ENCODE results near the gene HSD17B1. TPM values are rescaled to one million over a fixed set of nuclear protein-coding genes. Genes with fewer than 3 reads are reported as not detected.

HSD17B1 gene
- total and polyA plus RNA-seq, 2 of the 13 experiments (the other 11 are each of a cell fraction or from before 2014, with no cell fraction given) = 0.54 to 0.93 TPM

DNA sequence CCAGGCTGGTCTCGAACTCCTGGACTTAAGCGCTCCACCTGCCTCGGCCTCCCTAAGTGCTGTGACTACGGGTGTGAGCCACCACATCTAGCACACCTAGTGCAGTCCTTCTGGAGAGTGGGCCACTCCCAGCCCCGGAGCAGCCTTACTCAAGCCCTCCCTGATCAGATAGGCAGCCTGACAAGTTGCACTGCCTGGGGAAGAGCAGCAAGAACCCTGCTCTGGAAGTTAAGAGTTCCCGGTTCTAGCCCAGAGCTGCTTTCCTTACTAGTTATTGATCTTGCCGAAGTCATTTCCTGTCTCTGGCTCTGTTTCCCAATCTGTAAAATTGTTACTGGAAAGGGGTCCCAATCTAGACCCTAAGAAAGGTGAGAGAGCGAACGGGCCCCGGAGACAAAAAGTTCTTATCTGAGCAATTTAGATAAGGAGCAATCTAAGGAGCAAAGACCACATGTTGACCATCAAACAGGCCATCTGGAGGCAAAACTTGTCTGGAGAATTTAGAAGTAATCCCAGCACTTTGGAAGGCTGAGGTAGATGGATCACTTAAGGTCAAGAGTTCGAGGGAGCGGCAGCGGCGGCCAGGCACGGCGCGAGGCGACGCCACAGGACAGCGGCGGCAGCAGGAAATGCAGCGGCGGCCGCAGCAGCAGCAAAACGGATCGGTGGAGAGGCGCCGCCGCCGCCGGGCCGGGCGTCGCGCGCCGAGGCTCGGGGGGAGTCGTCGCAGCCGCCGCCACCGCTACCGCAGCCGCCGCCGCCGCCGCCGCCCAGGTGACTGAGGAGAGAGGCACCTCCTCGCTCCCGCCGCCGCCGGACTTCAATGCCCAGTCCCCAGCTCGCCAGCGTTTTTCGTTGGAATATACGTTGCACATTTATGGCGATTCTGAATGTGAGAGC, 21.0 kb upstream of the HSD17B1 start (continued):
- TF ChIP-seq, protein P1, sequence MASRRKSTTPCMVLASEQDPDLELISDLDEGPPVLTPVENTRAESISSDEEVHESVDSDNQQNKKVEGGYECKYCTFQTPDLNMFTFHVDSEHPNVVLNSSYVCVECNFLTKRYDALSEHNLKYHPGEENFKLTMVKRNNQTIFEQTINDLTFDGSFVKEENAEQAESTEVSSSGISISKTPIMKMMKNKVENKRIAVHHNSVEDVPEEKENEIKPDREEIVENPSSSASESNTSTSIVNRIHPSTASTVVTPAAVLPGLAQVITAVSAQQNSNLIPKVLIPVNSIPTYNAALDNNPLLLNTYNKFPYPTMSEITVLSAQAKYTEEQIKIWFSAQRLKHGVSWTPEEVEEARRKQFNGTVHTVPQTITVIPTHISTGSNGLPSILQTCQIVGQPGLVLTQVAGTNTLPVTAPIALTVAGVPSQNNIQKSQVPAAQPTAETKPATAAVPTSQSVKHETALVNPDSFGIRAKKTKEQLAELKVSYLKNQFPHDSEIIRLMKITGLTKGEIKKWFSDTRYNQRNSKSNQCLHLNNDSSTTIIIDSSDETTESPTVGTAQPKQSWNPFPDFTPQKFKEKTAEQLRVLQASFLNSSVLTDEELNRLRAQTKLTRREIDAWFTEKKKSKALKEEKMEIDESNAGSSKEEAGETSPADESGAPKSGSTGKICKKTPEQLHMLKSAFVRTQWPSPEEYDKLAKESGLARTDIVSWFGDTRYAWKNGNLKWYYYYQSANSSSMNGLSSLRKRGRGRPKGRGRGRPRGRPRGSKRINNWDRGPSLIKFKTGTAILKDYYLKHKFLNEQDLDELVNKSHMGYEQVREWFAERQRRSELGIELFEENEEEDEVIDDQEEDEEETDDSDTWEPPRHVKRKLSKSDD (CRISPR knock-in tag; IDR thresholded peaks at IDR 0.05; ENCODE audit: low read depth) = no peak
- TF ChIP-seq TAF1 (CRISPR knock-in tag; IDR thresholded peaks at IDR 0.05) (peak; percentile 22; the same call in 1 of the 2 replicates), ZNF782 (CRISPR knock-in tag; IDR thresholded peaks at IDR 0.05; ENCODE audit: borderline replicate concordance) (no peak), REL (CRISPR knock-in tag; conservative IDR thresholded peaks at IDR 0.05) (no peak), SRSF1 (optimal IDR thresholded peaks at IDR 0.05; ENCODE audit: low read depth, low read length) (no peak), BHLHE40 (IDR thresholded peaks at IDR 0.05; ENCODE audit: low read length) (0 out of 2 replicates have a peak, but pooled peaks have one; percentile 29), TEAD2 (CRISPR knock-in tag; IDR thresholded peaks at IDR 0.05) (no peak), SP1 (IDR thresholded peaks at IDR 0.05) (no peak), SP1 (CRISPR knock-in tag; IDR thresholded peaks at IDR 0.05) (0 out of 2 replicates have a peak, but pooled peaks have one; percentile 4), GLI4 (CRISPR knock-in tag; IDR thresholded peaks at IDR 0.05; ENCODE audit: borderline replicate concordance) (0 out of 2 replicates have a peak, but pooled peaks have one; percentile 33), THYN1 (CRISPR knock-in tag; IDR thresholded peaks at IDR 0.05; ENCODE audit: borderline replicate concordance, low read depth) (no peak), STAT5B (CRISPR knock-in tag; IDR thresholded peaks at IDR 0.05) (no peak), ZNF460 (CRISPR knock-in tag; IDR thresholded peaks at IDR 0.05; ENCODE audit: borderline replicate concordance) (peak; percentile 99), ZNF343 (CRISPR knock-in tag; IDR thresholded peaks at IDR 0.05) (no peak), MBNL3 (CRISPR knock-in tag; conservative IDR thresholded peaks at IDR 0.05) (no peak), CHCHD3 (CRISPR knock-in tag; IDR thresholded peaks at IDR 0.05) (no peak), IRF2 (CRISPR knock-in tag; IDR thresholded peaks at IDR 0.05) (0 out of 2 replicates have a peak, but pooled peaks have one; percentile 17)
- TF ChIP-seq, protein P2, sequence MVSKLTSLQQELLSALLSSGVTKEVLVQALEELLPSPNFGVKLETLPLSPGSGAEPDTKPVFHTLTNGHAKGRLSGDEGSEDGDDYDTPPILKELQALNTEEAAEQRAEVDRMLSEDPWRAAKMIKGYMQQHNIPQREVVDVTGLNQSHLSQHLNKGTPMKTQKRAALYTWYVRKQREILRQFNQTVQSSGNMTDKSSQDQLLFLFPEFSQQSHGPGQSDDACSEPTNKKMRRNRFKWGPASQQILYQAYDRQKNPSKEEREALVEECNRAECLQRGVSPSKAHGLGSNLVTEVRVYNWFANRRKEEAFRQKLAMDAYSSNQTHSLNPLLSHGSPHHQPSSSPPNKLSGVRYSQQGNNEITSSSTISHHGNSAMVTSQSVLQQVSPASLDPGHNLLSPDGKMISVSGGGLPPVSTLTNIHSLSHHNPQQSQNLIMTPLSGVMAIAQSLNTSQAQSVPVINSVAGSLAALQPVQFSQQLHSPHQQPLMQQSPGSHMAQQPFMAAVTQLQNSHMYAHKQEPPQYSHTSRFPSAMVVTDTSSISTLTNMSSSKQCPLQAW (CRISPR knock-in tag; IDR thresholded peaks at IDR 0.05) = no peak
- TF ChIP-seq, protein P3, sequence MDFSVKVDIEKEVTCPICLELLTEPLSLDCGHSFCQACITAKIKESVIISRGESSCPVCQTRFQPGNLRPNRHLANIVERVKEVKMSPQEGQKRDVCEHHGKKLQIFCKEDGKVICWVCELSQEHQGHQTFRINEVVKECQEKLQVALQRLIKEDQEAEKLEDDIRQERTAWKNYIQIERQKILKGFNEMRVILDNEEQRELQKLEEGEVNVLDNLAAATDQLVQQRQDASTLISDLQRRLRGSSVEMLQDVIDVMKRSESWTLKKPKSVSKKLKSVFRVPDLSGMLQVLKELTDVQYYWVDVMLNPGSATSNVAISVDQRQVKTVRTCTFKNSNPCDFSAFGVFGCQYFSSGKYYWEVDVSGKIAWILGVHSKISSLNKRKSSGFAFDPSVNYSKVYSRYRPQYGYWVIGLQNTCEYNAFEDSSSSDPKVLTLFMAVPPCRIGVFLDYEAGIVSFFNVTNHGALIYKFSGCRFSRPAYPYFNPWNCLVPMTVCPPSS (IDR thresholded peaks at IDR 0.05) = no peak
- TF ChIP-seq, protein P4, sequence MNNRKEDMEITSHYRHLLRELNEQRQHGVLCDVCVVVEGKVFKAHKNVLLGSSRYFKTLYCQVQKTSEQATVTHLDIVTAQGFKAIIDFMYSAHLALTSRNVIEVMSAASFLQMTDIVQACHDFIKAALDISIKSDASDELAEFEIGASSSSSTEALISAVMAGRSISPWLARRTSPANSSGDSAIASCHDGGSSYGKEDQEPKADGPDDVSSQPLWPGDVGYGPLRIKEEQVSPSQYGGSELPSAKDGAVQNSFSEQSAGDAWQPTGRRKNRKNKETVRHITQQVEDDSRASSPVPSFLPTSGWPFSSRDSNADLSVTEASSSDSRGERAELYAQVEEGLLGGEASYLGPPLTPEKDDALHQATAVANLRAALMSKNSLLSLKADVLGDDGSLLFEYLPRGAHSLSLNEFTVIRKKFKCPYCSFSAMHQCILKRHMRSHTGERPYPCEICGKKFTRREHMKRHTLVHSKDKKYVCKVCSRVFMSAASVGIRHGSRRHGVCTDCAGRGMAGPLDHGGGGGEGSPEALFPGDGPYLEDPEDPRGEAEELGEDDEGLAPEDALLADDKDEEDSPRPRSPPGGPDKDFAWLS (CRISPR knock-in tag; IDR thresholded peaks at IDR 0.05; ENCODE audit: borderline replicate concordance) = no peak
- TF ChIP-seq, protein P5, sequence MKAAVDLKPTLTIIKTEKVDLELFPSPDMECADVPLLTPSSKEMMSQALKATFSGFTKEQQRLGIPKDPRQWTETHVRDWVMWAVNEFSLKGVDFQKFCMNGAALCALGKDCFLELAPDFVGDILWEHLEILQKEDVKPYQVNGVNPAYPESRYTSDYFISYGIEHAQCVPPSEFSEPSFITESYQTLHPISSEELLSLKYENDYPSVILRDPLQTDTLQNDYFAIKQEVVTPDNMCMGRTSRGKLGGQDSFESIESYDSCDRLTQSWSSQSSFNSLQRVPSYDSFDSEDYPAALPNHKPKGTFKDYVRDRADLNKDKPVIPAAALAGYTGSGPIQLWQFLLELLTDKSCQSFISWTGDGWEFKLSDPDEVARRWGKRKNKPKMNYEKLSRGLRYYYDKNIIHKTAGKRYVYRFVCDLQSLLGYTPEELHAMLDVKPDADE (CRISPR knock-in tag; IDR thresholded peaks at IDR 0.05) = peak; percentile 46; the same call in 1 of the 2 replicates
